Measurements from ENCODE around the gene VPS16.

GRCh38 chr20:2851086-2851485 is 10.5 kb downstream of the VPS16 start:
- TF ChIP-seq CTCF (IDR thresholded peaks at IDR 0.05 in 8 of 11, conservative IDR thresholded peaks at IDR 0.05 in 3 of 11) (no peak), POLR2A (IDR thresholded peaks at IDR 0.05) (no peak)

Measured in spleen (tissue), 7 donors.